Fibroblast of skin of back (primary cell): ENCODE measurements around the gene LGI4.

Experiments
- DNase-seq: peaks from one replicate; pipeline ENCODE4 v3.0.0-alpha.2; 2013

LGI4 gene

DNA sequence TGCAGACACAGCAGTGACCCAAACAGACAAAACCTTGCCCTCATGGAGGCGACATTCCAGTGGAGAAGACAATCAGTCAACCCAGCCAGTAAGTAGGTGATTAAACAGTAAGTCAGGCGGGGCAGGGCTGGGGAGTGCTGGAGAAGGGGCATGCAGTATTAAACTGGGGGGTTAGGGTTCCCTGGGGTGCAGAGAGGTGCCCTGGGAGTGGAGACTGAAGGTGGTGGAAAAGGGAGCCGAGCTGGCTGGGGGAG is 50.4 kb downstream of the LGI4 start:
- DNase-seq, result no peak

DNA sequence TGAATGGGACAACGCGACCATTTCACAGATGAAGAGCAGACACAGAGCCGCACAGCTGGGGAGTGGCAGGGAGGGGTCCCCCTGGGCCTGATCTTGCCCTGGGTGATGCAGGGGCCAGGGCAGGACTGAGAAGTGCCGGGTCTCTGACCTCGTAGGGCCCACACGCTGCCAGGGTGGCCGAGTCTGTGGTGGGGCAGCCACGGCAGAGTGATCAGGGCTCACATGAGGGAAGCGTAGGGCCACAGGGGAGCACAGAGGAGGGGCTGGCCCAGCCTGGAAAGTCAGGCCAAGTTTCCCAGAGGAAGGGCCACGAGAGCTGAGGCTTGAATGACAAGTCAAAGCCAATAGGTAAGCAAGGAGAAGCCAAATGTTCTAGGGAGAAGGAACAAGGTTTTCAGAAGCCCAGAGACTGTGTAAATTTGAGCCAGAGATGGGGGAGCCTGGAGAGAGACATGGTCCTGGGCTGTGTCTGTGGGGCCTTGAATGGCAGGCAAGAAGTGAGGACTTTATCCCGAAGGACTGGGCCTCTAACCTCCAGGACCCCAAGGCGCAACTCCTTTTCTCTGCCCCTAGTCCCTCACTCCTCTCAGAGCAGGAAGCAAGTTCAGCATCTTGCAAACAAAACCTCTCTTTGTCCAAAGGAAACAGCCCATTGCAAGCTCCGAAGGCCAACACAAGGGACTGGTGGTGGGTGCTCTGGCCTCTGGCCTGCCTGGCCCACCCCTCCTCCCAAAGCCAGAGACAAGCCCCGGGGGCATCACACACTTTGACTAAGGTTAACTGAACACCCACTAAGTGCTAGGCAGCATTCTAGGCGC is 51.0 kb downstream of the LGI4 start:
- DNase-seq, result no peak

DNA sequence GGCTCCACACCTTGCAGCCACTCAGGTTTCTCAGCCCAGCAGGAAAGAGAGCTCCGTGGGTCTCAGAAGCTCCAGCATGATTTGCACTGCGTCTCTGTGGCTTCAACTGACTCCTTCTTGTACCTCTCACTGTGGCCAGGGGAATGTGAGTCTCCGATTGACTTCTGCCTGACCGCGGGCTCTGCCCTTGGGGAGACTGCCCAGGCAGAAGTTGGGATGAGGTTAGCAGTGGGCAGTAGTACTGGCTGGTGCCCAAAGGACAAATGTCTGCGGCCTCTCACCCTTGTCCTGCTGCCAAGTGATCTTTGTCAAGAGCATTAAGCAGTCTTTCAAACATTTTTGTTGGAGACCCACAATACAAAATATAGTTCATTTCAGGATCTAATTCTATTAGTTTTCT is 53.7 kb downstream of the LGI4 start:
- no peak for DNase-seq

DNA sequence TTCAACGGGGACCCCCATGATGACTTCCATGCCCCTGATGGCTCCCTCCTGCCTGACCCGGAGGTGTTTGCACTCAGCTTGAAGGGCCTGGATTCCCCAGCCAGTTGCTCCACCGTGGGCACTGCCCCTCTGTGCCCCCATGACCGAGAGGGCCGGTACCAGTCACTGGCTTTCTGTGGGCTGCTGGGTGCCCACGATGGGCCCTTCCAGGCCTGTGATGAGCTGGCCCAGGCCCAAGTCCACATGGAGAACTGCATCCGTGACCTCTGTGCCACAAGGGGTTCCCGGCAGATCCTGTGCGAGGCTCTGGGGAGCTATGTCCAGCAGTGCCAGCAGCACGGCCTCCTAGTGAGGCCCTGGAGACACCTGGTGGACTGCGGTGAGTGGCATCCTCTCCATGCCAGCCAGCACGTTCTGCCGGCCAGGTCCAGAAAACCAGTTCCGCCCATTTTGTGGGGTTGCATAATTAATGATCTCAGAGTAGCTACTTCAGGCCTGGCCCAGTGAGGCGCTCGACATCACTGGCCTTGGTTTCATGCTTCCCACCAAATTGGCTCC is 54.2 kb downstream of the LGI4 start:
- no peak for DNase-seq

GRCh38 chr19:35079826-35080225 is 55.0 kb downstream of the LGI4 start:
- DNase-seq, result no peak

- DNase-seq, result no peak
These were observed 57.2 kb downstream of the LGI4 start for GRCh38 chr19:35077411-35078223.

GRCh38 chr19:35076657-35077056 is 58.2 kb downstream of the LGI4 start:
- DNase-seq, result no peak

DNA sequence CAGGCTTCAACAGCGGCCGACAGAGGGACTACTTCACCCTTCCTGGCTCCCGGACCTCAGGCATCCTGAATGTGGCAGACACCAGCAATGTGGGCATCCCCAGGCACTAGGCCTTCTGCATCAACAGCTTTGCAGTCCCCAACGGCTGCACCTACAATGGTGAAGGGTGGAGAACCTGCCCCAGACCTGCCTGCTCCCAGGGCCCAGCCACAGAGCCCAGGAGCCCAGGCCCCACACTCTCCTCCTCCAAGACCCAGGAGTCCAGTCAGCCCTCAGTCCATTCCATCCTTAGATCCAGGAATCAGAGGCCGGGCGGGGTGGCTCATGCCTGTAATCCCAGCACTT is 58.9 kb downstream of the LGI4 start:
- no peak for DNase-seq

GRCh38 chr19:35075202-35076025 is 59.4 kb downstream of the LGI4 start:
- DNase-seq, result no peak
